Astrocyte (in vitro differentiated cells and primary cell): Measurements from ENCODE around the gene COQ9. TPM values are rescaled to one million over a fixed set of nuclear protein-coding genes. Genes with fewer than 3 reads are reported as not detected.

ENCODE experiments used
- DNase-seq: peaks from one replicate; pipeline ENCODE4 v3.0.0-alpha.2; 2010; ENCODE audit warnings: low read depth
- FAIRE-seq: peaks from 2 replicates; lab custom pipeline; 2011; peaks lifted over from hg19 to GRCh38; lab: Jason Lieb, UNC
- H2AFZ ChIP-seq: 2 replicates; pipeline ENCODE4 v1.6.0; 2012; ENCODE audit warnings: low read depth, low read length, inconsistent platforms
- H3K27ac ChIP-seq: 2 replicates; pipeline ENCODE4 v1.5.1; 2011; ENCODE audit warnings: low read depth, low read length, inconsistent platforms
- H3K27me3 ChIP-seq: 2 replicates; pipeline ENCODE4 v1.6.0; 2011; ENCODE audit warnings: low read length, inconsistent platforms; ENCODE audit not compliant: insufficient read depth
- H3K36me3 ChIP-seq: 2 replicates; pipeline ENCODE4 v1.5.1; 2011; ENCODE audit warnings: low read length, inconsistent platforms; ENCODE audit not compliant: insufficient read depth
- H3K4me1 ChIP-seq: 2 replicates; pipeline ENCODE4 v1.5.1; 2011; ENCODE audit warnings: low read length, inconsistent platforms; ENCODE audit not compliant: insufficient read depth
- H3K4me2 ChIP-seq: 2 replicates; pipeline ENCODE4 v1.6.0; 2012; ENCODE audit warnings: low read length, inconsistent platforms
- H3K4me3 ChIP-seq: 2 replicates; pipeline ENCODE4 v1.5.1; 2011; ENCODE audit warnings: low read depth, mild to moderate bottlenecking, low read length, inconsistent platforms; ENCODE audit not compliant: insufficient read depth
- H3K79me2 ChIP-seq: 2 replicates; pipeline ENCODE4 v1.6.0; 2012; ENCODE audit warnings: mild to moderate bottlenecking, low read length, inconsistent platforms; ENCODE audit not compliant: insufficient read depth
- H3K9ac ChIP-seq: 2 replicates; pipeline ENCODE4 v1.6.0; 2012; ENCODE audit warnings: mild to moderate bottlenecking, low read length, inconsistent platforms
- H3K9me3 ChIP-seq: 2 replicates; pipeline ENCODE4 v1.5.1; 2012; ENCODE audit warnings: low read depth, mild to moderate bottlenecking, low read length, inconsistent platforms; ENCODE audit not compliant: insufficient read depth
- H4K20me1 ChIP-seq: 2 replicates; pipeline ENCODE4 v1.6.0; 2012; ENCODE audit warnings: low read length, inconsistent platforms; ENCODE audit not compliant: insufficient read depth
- H3K27ac Mint-ChIP-seq: one replicate; pipeline ENCODE4 v1.8.0; 2021; ENCODE audit warnings: mild to moderate bottlenecking, mixed read lengths; ENCODE audit not compliant: unreplicated experiment
- H3K27me3 Mint-ChIP-seq: one replicate; pipeline ENCODE4 v1.8.0; 2021; ENCODE audit warnings: low read depth, mixed read lengths; ENCODE audit not compliant: unreplicated experiment
- H3K36me3 Mint-ChIP-seq: one replicate; pipeline ENCODE4 v1.8.0; 2021; ENCODE audit warnings: low read depth, mixed read lengths; ENCODE audit not compliant: unreplicated experiment
- H3K4me1 Mint-ChIP-seq: one replicate; pipeline ENCODE4 v1.8.0; 2021; ENCODE audit warnings: low read depth, mixed read lengths; ENCODE audit not compliant: unreplicated experiment
- H3K4me3 Mint-ChIP-seq: one replicate; pipeline ENCODE4 v1.8.0; 2021; ENCODE audit warnings: mild to moderate bottlenecking, moderate library complexity, mixed read lengths; ENCODE audit not compliant: unreplicated experiment
- H3K9me3 Mint-ChIP-seq: one replicate; pipeline ENCODE4 v1.8.0; 2021; ENCODE audit warnings: mild to moderate bottlenecking, mixed read lengths; ENCODE audit not compliant: unreplicated experiment
- EZH2 ChIP-seq: IDR thresholded peaks from 2 replicates; pipeline ENCODE4 v1.6.1; 2012; ENCODE audit warnings: mild to moderate bottlenecking, low read length, inconsistent platforms; ENCODE audit not compliant: insufficient read depth
- total RNA-seq: library from RNA; stranded (reverse); gene quantifications from 2 replicates; pipeline ENCODE4 v1.2.1, GENCODE V29; 2021
- TF ChIP-seq, protein P1 (sequence below): IDR thresholded peaks from 2 replicates; pipeline ENCODE4 v1.5.1; 2011; ENCODE audit warnings: low read depth, mild to moderate bottlenecking, inconsistent platforms, low read length, moderate library complexity; ENCODE audit not compliant: insufficient read depth

COQ9 gene
- total RNA-seq, 1 donor from 2014 or later = 29.1 TPM

DNA sequence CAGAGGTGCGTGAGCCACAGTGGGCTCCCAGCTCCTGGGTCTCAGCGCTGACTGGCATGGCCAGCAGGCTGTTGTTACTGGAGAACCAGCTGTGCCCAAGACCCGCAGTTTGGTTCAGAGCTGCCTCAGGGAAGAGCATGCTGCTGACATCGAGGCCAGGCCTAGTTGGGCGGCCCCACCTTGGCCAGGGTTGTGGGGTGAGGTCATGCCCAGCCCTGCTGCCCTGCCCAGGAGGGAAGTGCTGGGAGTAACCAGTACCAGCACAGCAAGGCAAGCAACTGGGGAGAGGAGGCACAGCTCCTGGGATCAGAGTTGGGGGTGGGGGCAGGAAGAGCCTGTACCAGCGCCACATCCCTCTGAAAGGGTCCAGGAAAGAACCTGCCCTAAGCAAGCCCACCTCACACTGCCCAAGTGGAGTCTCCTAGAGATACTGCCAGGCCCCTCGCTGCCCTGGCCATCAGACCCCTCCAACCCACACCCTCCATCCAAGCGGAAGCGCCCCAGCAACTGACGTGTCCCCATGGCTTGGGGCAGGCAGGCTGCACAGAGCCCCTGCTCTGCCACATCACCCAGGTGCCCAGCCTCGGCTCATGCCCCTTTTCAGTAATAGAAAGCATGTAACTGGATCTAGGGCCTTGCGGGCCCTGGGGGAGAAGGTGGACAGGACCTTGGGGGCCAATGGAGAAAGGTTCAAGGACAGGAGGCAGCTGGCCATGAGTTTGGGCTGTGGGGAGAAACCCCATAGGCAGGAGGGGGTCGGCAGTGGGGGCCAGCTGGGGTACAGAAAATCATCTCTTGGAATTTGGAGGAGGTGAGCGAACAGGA, 38.0 kb downstream of the COQ9 start:
- Histone ChIP-seq H3K4me3 (peak overlapping the region; percentile 60), H3K9me3 (peaks cover 4% of the 10 kb centered on the region), H3K79me2 (no peaks in the 10 kb centered on the region), H3K27me3 (no peaks in the 10 kb centered on the region), H3K4me2 (peak overlapping the region; percentile 98), H4K20me1 (peaks cover 6% of the 10 kb centered on the region), H3K27ac (no peak overlapping the region), H3K9ac (peak overlapping the region; percentile 79), H3K36me3 (no peaks in the 10 kb centered on the region), H3K4me1 (peaks cover 6% of the 10 kb centered on the region), H2AFZ (peak overlapping the region; percentile 88)
- DNase-seq (no peak), FAIRE-seq (no peak)
- Mint-ChIP-seq H3K27ac (peak overlapping the region; percentile 72), H3K4me1 (peaks cover 12% of the 10 kb centered on the region), H3K36me3 (no peaks in the 10 kb centered on the region), H3K4me3 (peak overlapping the region; percentile 91), H3K9me3 (no peaks in the 10 kb centered on the region), H3K27me3 (no peaks in the 10 kb centered on the region)
- no peak for TF ChIP-seq EZH2
- TF ChIP-seq, protein P1, sequence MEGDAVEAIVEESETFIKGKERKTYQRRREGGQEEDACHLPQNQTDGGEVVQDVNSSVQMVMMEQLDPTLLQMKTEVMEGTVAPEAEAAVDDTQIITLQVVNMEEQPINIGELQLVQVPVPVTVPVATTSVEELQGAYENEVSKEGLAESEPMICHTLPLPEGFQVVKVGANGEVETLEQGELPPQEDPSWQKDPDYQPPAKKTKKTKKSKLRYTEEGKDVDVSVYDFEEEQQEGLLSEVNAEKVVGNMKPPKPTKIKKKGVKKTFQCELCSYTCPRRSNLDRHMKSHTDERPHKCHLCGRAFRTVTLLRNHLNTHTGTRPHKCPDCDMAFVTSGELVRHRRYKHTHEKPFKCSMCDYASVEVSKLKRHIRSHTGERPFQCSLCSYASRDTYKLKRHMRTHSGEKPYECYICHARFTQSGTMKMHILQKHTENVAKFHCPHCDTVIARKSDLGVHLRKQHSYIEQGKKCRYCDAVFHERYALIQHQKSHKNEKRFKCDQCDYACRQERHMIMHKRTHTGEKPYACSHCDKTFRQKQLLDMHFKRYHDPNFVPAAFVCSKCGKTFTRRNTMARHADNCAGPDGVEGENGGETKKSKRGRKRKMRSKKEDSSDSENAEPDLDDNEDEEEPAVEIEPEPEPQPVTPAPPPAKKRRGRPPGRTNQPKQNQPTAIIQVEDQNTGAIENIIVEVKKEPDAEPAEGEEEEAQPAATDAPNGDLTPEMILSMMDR = no peak

DNA sequence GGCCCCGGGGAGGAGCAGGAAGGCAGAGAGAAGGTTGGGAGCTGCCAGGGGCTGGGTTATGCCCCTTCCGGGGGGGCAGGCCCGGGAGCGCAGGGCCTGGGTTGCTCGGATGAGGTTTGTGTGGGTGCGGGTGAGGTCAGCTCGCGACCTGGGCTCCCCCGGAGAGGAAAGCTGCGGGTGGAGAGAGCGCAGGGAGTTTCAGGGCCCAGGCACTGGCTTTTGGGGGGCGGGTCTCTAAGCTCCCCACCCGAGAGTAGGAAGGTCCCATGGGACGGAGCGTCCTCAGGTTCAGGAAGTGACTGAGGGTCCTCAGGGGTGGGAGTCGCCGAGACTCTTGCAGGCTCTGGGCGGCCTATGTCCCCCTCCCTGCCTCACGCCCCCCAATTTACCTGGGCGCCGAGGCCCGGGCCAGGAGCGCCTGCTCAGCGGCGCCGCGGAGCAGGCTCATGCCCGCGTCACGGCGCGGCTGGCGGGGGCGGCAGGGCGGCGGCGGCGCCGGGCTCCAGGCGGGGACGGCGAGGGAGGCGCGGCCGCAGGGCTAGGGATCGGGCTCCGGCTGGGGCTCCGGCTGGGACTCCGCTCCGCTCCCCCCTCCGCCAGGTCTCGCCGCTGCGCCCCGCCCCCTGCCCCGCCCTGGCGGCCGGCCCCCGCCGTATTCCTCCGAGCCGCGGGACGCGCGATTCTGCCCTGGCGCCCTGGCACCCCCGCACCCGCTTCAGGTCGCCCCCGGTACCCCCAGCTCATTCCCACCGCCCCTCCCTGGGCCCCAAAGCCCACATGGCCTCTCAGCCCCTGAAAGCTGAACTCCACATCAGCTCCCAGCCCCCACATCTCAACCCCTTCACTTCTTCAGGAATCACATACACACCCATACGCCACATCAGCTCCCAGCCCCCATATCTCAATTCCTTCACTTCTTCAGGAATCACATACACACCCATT, 38.9 kb downstream of the COQ9 start, which contains the start of gene DOK4:
TSS of gene DOK4 (minus strand) at position 578 of the 942 bp plus-strand sequence. CDS start 6,986 bp downstream, outside the sequence.
- H3K9me3 ChIP-seq = peaks cover 4% of the 10 kb centered on the region
- peak within 1 kb of the TSS; percentile 98 for H3K4me2 ChIP-seq
- H3K27me3 ChIP-seq = no peaks in the 10 kb centered on the region
- H3K9ac ChIP-seq = peak within 1 kb of the TSS; percentile 79
- Mint-ChIP-seq H3K4me3 (peak within 1 kb of the TSS; percentile 91), H3K27ac (peak within 1 kb of the TSS; percentile 91), H3K4me1 (peaks cover 12% of the 10 kb centered on the region), H3K9me3 (no peaks in the 10 kb centered on the region), H3K36me3 (no peaks in the 10 kb centered on the region), H3K27me3 (no peaks in the 10 kb centered on the region)
- H4K20me1 ChIP-seq = peaks cover 6% of the 10 kb centered on the region
- TF ChIP-seq, protein P1 = no peak
- no peak for TF ChIP-seq EZH2
- FAIRE-seq (no peak), DNase-seq (peak; percentile 52)
- H3K4me3 ChIP-seq = peak within 1 kb of the TSS; percentile 60
- H2AFZ ChIP-seq = peak within 1 kb of the TSS; percentile 96
- H3K27ac ChIP-seq = no peak within 1 kb of the TSS
- H3K79me2 ChIP-seq = no peaks in the 10 kb centered on the region
- H3K4me1 ChIP-seq = peaks cover 4% of the 10 kb centered on the region
- no peaks in the 10 kb centered on the region for H3K36me3 ChIP-seq
